GM12801 (cell line): ENCODE measurements around the gene RAD51B.

Experiments used
- TF ChIP-seq, protein P1 (sequence below): IDR thresholded peaks from one replicate; pipeline ENCODE4 v1.5.1; 2011; ENCODE audit warnings: control low read depth; ENCODE audit not compliant: insufficient read length; ENCODE audit errors: extremely low read depth

The RAD51B gene

DNA sequence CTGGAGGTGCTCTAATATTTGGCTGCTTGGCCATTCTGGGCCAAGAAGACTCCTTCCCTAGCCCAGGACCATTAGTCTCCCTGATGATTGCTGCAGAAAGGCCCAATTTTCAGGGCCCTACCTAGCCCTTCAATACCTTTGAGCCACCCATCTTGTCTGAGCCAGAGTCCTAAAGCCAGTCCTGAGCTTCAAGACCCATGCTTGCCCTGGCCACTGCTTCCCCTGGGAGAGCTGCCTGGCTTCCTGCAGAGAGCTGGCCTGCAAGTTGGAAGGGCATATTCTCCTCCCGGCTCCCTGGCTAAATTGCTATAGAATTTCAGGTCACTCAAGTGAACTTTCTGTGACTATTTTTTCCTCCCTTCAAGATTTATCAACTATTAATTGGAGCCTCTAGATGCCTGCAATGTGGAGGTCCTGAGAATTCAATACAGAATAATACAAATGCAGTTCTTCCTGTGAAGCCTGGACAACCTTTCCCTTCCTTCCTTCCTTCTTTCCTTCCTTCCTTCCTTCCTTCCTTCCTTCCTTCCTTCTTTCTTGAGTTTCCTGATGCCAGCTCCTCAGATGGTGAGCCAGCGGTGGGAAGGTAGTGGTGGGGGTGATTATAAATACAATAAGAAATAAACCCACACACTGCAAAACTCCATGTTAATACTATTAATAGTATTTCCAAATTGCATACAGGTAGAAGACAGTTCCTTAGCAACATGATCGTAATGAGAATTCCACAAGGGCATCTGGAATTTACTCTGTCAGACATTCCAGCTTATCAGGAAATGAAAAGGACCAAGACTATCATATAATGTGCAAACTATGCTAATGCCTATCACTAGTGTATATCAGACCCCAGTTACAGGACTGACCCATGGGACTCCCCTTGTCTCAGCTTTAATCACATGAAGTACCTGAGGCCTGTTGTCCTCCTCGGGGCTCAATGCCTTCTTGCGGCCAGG, 865.2 kb downstream of the RAD51B start:
- TF ChIP-seq, protein P1, sequence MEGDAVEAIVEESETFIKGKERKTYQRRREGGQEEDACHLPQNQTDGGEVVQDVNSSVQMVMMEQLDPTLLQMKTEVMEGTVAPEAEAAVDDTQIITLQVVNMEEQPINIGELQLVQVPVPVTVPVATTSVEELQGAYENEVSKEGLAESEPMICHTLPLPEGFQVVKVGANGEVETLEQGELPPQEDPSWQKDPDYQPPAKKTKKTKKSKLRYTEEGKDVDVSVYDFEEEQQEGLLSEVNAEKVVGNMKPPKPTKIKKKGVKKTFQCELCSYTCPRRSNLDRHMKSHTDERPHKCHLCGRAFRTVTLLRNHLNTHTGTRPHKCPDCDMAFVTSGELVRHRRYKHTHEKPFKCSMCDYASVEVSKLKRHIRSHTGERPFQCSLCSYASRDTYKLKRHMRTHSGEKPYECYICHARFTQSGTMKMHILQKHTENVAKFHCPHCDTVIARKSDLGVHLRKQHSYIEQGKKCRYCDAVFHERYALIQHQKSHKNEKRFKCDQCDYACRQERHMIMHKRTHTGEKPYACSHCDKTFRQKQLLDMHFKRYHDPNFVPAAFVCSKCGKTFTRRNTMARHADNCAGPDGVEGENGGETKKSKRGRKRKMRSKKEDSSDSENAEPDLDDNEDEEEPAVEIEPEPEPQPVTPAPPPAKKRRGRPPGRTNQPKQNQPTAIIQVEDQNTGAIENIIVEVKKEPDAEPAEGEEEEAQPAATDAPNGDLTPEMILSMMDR = no peak

GRCh38 chr14:68685419-68686204, 866.0 kb downstream of the RAD51B start:
- TF ChIP-seq, protein P1 = no peak

GRCh38 chr14:68686205-68686465, 866.6 kb downstream of the RAD51B start:
- TF ChIP-seq, protein P1 = no peak

GRCh38 chr14:68686724-68687123, 867.1 kb downstream of the RAD51B start:
- TF ChIP-seq, protein P1 = no peak

- TF ChIP-seq, protein P1 = no peak
Measured at GRCh38 chr14:68687746-68688145, 868.2 kb downstream of the RAD51B start.

DNA sequence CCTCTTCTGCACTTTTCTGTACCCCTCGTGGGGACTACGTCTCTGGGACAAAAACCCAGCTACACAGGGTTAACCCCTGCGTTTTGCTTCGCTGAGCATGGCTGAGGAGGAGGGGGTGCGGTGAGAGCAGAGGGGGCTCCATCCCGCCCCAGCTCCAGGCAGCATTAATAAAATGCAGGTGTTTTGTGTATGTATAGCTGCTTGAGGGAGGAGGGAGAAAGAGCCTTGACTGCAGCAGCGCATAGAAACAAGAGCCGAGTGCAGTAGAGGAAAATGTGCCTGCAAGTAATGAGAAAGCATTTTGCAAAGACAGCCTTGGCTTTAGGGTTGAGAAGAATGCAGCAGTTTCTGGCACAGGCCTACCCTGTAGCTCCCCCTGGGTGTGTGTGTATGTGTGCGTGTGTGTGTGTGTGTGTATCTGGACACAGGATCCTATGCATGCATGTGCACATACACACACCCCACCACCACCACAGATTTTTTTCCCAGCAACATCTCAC, 869.3 kb downstream of the RAD51B start:
- TF ChIP-seq, protein P1 = no peak

DNA sequence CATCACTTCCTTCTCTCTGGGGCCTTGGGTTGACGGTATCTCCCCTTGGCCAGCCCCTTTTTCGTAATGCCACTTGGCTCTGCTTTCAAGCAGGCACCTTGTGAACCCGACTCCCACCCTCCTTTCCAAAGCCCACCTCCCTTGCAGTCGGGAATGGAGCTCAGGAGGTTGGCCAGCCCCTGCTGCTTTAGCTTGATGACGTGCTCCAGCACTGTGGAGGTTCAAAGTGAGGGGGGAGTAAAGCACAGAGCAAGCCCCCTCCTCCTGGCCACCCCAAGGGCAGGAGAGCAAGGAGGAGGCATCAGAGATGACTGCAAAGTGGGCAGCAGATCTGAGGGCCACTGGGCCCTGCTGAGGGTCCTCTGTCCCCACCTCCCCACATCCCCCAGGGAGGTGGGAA, 869.9 kb downstream of the RAD51B start:
- TF ChIP-seq, protein P1 = no peak
